ENCODE measurements around the gene RRBP1.
A peak's percentile ranks its signal among the peaks of the same experiment; 100 is the strongest.

The RRBP1 gene

DNA sequence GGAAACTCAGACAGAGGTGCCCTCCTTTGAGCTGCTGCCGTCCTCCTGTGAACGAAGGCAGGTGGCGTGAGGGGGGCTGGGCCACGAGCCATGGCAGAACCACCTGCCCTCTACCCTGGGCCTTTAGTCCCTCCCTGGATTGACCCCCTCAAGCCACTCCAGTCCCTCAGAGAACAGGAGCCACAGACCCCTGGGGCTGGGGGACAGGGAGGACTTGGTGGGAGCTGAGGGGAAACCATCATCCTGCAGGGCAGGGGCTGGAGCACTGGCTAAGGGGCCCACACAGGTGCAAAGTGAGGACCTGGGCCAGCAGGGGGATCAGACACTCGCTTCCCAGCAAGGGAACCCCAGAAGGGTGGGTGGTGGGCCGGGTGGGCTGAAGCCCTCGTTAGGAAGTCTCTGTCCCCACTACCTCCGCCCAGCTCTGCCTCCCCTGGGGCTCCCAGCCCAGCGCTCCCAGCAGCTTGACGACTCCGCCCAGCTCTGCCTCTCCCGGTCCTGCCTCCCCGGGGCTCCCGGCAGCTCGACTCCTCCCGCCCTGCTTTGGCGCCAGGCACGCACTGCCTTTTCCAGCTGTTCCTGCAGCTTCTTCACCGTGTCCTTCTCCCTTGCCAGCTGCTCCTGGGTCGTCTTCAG is 67.7 kb downstream of the RRBP1 start:
- DNase-seq (ENCODE audit: low spot score) (peak; percentile 76), ATAC-seq (ENCODE audit: low read depth) (peak; percentile 23; the same call in 2 of the 3 replicates)
- Histone ChIP-seq H3K4me3 (ENCODE audit: severe bottlenecking) (no peak overlapping the region), H3K36me3 (ENCODE audit: low read depth) (peaks cover 9% of the 10 kb centered on the region), H3K27ac (ENCODE audit: poor library complexity, severe bottlenecking) (no peak overlapping the region), H3K4me1 (ENCODE audit: insufficient read depth, poor library complexity, severe bottlenecking) (peaks cover 4% of the 10 kb centered on the region), H3K9me3 (ENCODE audit: severe bottlenecking) (no peaks in the 10 kb centered on the region), H3K27me3 (ENCODE audit: insufficient read depth, poor library complexity, severe bottlenecking) (no peaks in the 10 kb centered on the region)
- TF ChIP-seq, protein P1, sequence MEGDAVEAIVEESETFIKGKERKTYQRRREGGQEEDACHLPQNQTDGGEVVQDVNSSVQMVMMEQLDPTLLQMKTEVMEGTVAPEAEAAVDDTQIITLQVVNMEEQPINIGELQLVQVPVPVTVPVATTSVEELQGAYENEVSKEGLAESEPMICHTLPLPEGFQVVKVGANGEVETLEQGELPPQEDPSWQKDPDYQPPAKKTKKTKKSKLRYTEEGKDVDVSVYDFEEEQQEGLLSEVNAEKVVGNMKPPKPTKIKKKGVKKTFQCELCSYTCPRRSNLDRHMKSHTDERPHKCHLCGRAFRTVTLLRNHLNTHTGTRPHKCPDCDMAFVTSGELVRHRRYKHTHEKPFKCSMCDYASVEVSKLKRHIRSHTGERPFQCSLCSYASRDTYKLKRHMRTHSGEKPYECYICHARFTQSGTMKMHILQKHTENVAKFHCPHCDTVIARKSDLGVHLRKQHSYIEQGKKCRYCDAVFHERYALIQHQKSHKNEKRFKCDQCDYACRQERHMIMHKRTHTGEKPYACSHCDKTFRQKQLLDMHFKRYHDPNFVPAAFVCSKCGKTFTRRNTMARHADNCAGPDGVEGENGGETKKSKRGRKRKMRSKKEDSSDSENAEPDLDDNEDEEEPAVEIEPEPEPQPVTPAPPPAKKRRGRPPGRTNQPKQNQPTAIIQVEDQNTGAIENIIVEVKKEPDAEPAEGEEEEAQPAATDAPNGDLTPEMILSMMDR (IDR thresholded peaks at IDR 0.05; ENCODE audit: poor library complexity, severe bottlenecking), result no peak

DNA sequence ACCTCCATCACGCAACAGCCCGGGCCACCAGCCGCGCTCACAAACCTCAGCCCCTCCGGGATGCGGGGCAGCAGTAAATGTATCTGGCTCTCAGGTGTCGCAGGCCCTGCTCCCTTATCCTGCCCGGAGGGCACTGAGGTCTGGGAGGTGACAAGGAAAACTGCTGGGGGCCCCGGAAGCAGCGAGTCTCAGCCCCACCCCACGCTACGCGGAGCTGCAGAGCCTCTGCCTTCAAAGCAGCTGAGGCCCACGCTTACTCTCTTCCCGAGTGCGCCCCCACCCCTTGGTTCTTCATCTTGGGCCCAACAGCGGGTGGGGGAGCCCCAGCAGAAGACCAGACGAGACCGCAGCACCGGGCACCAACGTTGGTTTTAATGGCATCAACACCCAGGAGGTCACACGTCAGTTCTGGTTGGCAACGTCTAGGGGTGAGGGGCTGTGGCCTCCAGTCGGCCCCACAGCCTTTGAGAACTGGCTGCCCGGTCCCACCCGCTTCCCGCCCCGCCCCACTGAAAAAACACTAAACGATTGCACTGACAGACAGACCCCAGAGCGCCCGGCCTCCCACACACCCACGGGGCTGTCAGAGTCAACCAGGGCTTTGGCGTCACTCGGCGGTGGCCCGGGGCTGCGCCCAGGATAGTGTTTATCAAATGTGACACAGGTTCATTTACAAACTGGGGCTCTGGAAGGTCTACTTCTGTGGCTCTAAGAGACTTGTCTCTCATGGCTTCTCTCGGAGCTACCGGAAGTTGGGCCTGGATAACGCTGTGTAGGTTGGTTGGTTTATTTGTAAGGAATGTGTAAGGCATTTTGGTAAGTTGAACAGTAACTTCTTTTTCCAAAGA is 68.5 kb downstream of the RRBP1 start:
- no peaks in the 10 kb centered on the region for H3K27me3 ChIP-seq (ENCODE audit: insufficient read depth, poor library complexity, severe bottlenecking)
- ATAC-seq (ENCODE audit: low read depth), result no peak
- H3K4me1 ChIP-seq (ENCODE audit: insufficient read depth, poor library complexity, severe bottlenecking), result peaks cover 4% of the 10 kb centered on the region
- H3K27ac ChIP-seq (ENCODE audit: poor library complexity, severe bottlenecking), result no peak overlapping the region
- peak; percentile 63 for DNase-seq (ENCODE audit: low spot score)
- H3K36me3 ChIP-seq (ENCODE audit: low read depth), result peaks cover 9% of the 10 kb centered on the region
- TF ChIP-seq, protein P1 (IDR thresholded peaks at IDR 0.05; ENCODE audit: poor library complexity, severe bottlenecking), result no peak
- H3K9me3 ChIP-seq (ENCODE audit: severe bottlenecking), result no peaks in the 10 kb centered on the region
- no peak overlapping the region for H3K4me3 ChIP-seq (ENCODE audit: severe bottlenecking)

DNA sequence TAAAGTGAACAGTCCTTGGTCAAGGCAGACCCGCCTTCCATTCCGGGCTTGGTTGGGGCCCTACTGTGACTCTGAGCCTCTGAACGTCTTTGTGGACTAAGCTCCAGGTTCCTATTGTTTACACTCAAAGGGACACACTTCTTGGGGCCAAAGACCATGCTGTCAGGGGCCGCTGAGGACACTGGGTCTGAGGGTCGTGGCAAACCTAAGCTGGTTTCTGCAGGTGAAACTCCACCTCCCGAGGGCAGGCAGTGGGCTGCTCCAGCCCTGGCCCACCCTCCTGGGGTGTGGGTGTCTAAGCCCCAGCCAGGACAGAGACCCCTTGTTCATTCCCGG is 69.1 kb downstream of the RRBP1 start:
- H3K36me3 ChIP-seq (ENCODE audit: low read depth), result peaks cover 7% of the 10 kb centered on the region
- H3K4me3 ChIP-seq (ENCODE audit: severe bottlenecking), result no peak overlapping the region
- ATAC-seq (ENCODE audit: low read depth) (no peak), DNase-seq (ENCODE audit: low spot score) (no peak)
- TF ChIP-seq, protein P1 (IDR thresholded peaks at IDR 0.05; ENCODE audit: poor library complexity, severe bottlenecking), result no peak
- no peak overlapping the region for H3K27ac ChIP-seq (ENCODE audit: poor library complexity, severe bottlenecking)
- H3K9me3 ChIP-seq (ENCODE audit: severe bottlenecking), result no peaks in the 10 kb centered on the region
- peaks cover 4% of the 10 kb centered on the region for H3K4me1 ChIP-seq (ENCODE audit: insufficient read depth, poor library complexity, severe bottlenecking)
- H3K27me3 ChIP-seq (ENCODE audit: insufficient read depth, poor library complexity, severe bottlenecking), result no peaks in the 10 kb centered on the region

DNA sequence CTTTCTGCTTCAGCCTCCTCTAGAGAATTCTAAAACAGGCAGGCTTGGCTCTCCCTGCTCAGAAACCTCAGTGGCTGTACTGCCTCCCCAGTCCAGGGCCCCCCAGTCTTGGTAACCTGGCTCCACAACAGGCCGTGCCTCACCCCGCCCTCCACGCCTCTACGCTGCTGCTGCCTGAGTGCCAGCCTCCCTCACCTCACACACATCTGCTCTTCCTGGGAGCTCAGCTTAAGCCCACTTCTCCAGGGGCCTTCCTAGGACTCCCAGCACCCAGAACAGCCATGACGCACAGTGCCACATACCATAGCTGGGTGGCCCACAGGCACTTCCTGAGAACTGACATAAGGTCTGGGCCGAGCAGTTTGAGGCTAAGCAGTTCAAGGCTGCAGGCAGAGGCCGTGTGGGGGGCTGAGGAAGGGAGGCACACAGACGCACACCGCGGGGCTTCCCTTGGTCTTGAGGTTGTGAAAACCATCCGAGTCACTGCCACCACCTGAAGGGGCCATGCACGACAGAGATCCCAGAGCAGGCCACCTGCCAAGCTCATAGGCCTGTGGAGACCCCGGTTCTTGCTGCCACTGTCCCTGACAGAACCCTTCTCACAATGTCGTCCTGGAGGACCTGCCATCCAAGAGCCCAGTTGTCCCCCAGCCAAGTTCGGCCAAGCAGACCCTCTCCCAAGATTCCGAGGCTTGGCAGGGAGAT is 69.6 kb downstream of the RRBP1 start:
- Histone ChIP-seq H3K36me3 (ENCODE audit: low read depth) (peaks cover 9% of the 10 kb centered on the region), H3K9me3 (ENCODE audit: severe bottlenecking) (no peaks in the 10 kb centered on the region), H3K27ac (ENCODE audit: poor library complexity, severe bottlenecking) (peak overlapping the region; percentile 38), H3K4me3 (ENCODE audit: severe bottlenecking) (no peak overlapping the region), H3K4me1 (ENCODE audit: insufficient read depth, poor library complexity, severe bottlenecking) (peaks cover 4% of the 10 kb centered on the region), H3K27me3 (ENCODE audit: insufficient read depth, poor library complexity, severe bottlenecking) (no peaks in the 10 kb centered on the region)
- ATAC-seq (ENCODE audit: low read depth) (peak; percentile 10), DNase-seq (ENCODE audit: low spot score) (peak; percentile 67)
- TF ChIP-seq, protein P1 (IDR thresholded peaks at IDR 0.05; ENCODE audit: poor library complexity, severe bottlenecking), result no peak
